Measurements from ENCODE around the gene CEP126. TPM values are rescaled to one million over a fixed set of nuclear protein-coding genes. Genes with fewer than 3 reads are reported as not detected.
"Not testable (repeated sequence)": the region's sequence is repeated elsewhere in the genome, so short reads cannot be mapped to it uniquely, and the experiment has no call there.

Gene CEP126
- total and polyA plus RNA-seq, 2 donors (not counting 1 experiment from before 2014, with no cell fraction given) = 4.7 to 6.4 TPM

DNA sequence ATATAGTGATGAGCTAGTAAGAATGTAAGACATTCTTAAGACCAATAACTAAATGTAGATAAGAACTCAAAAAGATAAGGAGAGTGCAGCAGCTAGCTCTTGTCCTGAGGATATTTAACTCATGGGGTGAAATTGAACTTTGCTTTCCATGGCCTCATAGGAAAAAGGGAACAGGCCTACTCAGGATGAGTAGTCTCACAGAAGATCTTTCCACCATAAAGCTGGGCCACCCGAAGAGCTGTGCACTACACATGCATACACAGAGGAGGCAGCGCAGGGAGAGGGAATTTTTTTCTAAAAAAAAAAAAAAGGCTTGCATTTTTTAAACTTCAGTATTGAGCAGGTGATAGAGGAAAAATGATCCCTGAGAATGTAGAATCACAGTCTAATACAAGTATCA lies 72.6 kb downstream of the CEP126 start:
- no peak overlapping the region for H3K9ac ChIP-seq (ENCODE audit: insufficient read depth, low read length)
- H3K4me2 ChIP-seq (ENCODE audit: extremely low read depth, insufficient read depth, low read length) = no peak overlapping the region
- no peaks in the 10 kb centered on the region for H3K79me2 ChIP-seq (ENCODE audit: control insufficient read depth, insufficient read depth, low read length)
- no peak for DNase-seq (ENCODE audit: low read depth in 2 of 2)
- no peak overlapping the region for H2AFZ ChIP-seq (ENCODE audit: low read length)
- H4K20me1 ChIP-seq (ENCODE audit: control insufficient read depth, extremely low read depth, insufficient read depth, low read length) = no peaks in the 10 kb centered on the region
- no peaks in the 10 kb centered on the region for H3K27me3 ChIP-seq (ENCODE audit: control insufficient read depth, insufficient read depth, low read length)
- no peaks in the 10 kb centered on the region for H3K9me3 ChIP-seq (ENCODE audit: control insufficient read depth, insufficient read depth, low read depth, low read length)
- H3K36me3 ChIP-seq (ENCODE audit: control insufficient read depth, insufficient read depth, low read length) = no peaks in the 10 kb centered on the region
- no peak overlapping the region for H3K27ac ChIP-seq (ENCODE audit: insufficient read depth, low read length)
- H3K4me3 ChIP-seq (replicated peaks in 1 of 4; ENCODE audit: control extremely low read depth in 1 of 4, insufficient read depth in 1 of 4, low read depth in 3 of 4, low read length in 4 of 4) = no peak overlapping the region
- no peak for TF ChIP-seq EZH2 (IDR thresholded peaks at IDR 0.05; ENCODE audit: low read length, missing control alignments)
- TF ChIP-seq, protein P1, sequence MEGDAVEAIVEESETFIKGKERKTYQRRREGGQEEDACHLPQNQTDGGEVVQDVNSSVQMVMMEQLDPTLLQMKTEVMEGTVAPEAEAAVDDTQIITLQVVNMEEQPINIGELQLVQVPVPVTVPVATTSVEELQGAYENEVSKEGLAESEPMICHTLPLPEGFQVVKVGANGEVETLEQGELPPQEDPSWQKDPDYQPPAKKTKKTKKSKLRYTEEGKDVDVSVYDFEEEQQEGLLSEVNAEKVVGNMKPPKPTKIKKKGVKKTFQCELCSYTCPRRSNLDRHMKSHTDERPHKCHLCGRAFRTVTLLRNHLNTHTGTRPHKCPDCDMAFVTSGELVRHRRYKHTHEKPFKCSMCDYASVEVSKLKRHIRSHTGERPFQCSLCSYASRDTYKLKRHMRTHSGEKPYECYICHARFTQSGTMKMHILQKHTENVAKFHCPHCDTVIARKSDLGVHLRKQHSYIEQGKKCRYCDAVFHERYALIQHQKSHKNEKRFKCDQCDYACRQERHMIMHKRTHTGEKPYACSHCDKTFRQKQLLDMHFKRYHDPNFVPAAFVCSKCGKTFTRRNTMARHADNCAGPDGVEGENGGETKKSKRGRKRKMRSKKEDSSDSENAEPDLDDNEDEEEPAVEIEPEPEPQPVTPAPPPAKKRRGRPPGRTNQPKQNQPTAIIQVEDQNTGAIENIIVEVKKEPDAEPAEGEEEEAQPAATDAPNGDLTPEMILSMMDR (conservative IDR thresholded peaks at IDR 0.05 in 1 of 2, IDR thresholded peaks at IDR 0.05 in 1 of 2; ENCODE audit: low read depth in 1 of 2, low read length in 2 of 2) = no peak
- no peaks in the 10 kb centered on the region for H3K4me1 ChIP-seq (ENCODE audit: control insufficient read depth, extremely low read depth, insufficient read depth, low read length)

DNA sequence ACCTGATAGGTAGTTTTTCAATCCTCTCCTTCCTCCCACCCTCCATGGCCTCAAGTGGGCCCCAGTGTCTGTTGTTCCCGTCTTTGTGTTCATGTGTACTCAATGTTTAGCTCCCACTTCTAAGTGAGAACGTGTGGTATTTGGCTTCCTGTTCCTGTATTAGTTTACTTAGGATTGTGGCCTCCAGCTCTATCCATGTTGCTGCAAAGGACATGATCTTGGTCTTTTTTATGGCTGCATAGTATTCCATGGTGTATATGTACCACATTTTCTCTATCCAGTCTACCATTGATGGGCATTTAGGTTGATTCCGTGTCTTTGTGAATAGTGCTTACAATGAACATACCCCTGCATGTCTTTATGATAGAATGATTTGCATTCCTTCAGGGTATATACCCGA lies 78.4 kb downstream of the CEP126 start:
- Histone ChIP-seq H3K4me1 (ENCODE audit: control insufficient read depth, extremely low read depth, insufficient read depth, low read length) (no peaks in the 10 kb centered on the region), H3K9ac (ENCODE audit: insufficient read depth, low read length) (no peak overlapping the region), H3K79me2 (ENCODE audit: control insufficient read depth, insufficient read depth, low read length) (no peaks in the 10 kb centered on the region), H3K27me3 (ENCODE audit: control insufficient read depth, insufficient read depth, low read length) (no peaks in the 10 kb centered on the region), H2AFZ (ENCODE audit: low read length) (no peak overlapping the region), H3K36me3 (ENCODE audit: control insufficient read depth, insufficient read depth, low read length) (no peaks in the 10 kb centered on the region), H3K9me3 (ENCODE audit: control insufficient read depth, insufficient read depth, low read depth, low read length) (no peaks in the 10 kb centered on the region), H3K27ac (ENCODE audit: insufficient read depth, low read length) (no peak overlapping the region), H4K20me1 (ENCODE audit: control insufficient read depth, extremely low read depth, insufficient read depth, low read length) (no peaks in the 10 kb centered on the region), H3K4me2 (ENCODE audit: extremely low read depth, insufficient read depth, low read length) (no peak overlapping the region), H3K4me3 (replicated peaks in 1 of 4; ENCODE audit: control extremely low read depth in 1 of 4, insufficient read depth in 1 of 4, low read depth in 3 of 4, low read length in 4 of 4) (no peak overlapping the region)
- DNase-seq (ENCODE audit: low read depth in 2 of 2) = no peak
- TF ChIP-seq, protein P1 (conservative IDR thresholded peaks at IDR 0.05 in 1 of 2, IDR thresholded peaks at IDR 0.05 in 1 of 2; ENCODE audit: low read depth in 1 of 2, low read length in 2 of 2) = no peak
- no peak for TF ChIP-seq EZH2 (IDR thresholded peaks at IDR 0.05; ENCODE audit: low read length, missing control alignments)

DNA sequence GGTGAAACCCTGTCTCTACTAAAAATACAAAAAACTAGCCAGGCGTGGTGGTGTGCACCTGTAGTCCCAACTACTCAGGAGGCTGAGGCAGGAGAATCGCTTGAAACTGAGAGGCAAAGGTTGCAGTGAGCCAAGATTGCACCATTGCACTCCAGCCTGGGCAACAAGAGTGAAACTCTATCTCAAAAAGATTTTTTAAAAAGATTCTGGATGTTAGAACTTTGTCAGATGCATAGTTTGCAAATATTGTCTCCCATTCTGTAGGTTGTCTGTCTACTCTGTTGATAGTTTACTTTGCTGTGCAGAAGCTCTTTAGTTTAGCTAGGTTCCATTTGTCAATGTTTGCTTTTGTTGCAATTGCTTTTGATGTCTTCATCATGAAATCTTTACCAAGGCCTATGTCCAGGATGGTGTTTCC lies 79.3 kb downstream of the CEP126 start:
- H3K79me2 ChIP-seq (ENCODE audit: control insufficient read depth, insufficient read depth, low read length); H3K4me1 ChIP-seq (ENCODE audit: control insufficient read depth, extremely low read depth, insufficient read depth, low read length); H2AFZ ChIP-seq (ENCODE audit: low read length); H3K36me3 ChIP-seq (ENCODE audit: control insufficient read depth, insufficient read depth, low read length); H3K4me2 ChIP-seq (ENCODE audit: extremely low read depth, insufficient read depth, low read length); H3K4me3 ChIP-seq (replicated peaks in 1 of 4; ENCODE audit: control extremely low read depth in 1 of 4, insufficient read depth in 1 of 4, low read depth in 3 of 4, low read length in 4 of 4); H3K9me3 ChIP-seq (ENCODE audit: control insufficient read depth, insufficient read depth, low read depth, low read length); H4K20me1 ChIP-seq (ENCODE audit: control insufficient read depth, extremely low read depth, insufficient read depth, low read length); H3K9ac ChIP-seq (ENCODE audit: insufficient read depth, low read length); DNase-seq (ENCODE audit: low read depth in 2 of 2); H3K27ac ChIP-seq (ENCODE audit: insufficient read depth, low read length); H3K27me3 ChIP-seq (ENCODE audit: control insufficient read depth, insufficient read depth, low read length): not testable (repeated sequence)
